ENCODE measurements around the gene PPP2CA.
"Not testable (repeated sequence)": the region's sequence is repeated elsewhere in the genome, so short reads cannot be mapped to it uniquely, and the experiment has no call there.

Gene PPP2CA

DNA sequence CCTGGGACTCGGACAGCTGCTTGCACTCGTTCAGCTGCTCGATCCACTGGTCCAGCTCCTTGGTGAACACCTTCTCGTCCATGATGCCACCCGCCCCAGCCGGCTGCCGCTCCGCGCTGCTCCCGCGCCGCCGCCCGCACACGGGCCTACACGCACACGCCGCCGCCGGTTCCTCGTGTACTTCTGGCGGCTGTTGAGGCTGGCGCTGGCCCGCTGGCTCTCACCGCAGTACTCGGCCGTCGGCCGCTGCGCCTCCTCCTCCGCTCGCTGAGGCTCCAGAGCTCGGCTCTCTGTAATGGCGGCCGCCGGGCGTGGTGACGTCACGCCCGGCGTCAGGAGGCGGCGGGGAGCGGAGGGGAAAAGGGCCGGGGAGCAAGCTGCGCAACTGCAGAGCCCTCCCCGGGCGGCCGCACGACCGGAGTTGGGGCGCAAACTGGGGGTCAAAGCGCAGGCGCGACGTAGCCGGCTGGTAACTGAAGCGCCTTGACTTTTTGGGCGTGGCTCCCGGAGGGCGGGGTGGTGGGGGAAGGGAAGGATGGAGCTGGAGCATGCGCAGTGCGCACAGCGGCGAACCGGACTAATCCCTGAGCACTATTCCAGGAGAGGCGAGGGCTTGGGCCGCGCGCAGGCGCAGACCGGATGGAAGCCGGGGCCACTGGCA is at the start of gene PPP2CA:
Gene PPP2CA (minus strand): TSS at position 294 of the 661 bp plus-strand sequence. CDS start 212 bp downstream, at position 82.
- FAIRE-seq (no peak), DNase-seq (ENCODE audit: low spot score) (peak; percentile 93)

DNA sequence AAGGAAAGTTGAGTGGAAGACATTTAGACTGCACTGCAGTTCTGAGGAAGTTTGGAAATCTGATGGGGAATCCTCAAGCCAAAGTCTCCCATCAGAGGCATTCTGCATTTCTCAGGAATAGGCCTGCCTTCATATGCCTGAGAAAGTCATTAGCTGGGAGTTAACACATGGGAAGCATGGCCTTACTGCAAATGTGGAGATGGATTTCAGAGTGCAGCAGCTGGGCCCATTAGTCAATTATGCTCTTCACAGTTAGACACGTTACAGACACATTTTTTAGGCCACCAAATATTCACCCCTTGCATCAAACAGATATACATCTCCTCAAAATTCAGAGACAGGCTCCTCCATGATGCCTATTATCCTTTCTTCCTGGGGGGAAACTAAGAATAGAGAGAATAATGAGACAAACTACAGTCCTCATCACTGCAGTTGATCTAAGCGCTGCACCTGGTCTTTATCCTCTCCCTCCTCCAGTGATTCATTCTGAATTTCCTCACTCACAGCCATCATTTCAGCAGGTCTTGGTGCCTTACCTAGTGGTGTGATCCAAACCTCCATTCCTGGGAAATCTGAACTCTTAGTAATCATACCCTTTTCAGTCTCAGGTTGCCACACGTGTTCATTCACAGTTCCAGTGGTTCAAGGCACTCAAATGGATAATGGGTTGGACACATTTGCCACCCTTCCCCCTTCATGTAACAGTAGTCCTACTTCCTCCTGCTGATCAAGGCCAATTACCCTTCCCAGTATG is 47.9 kb upstream of the PPP2CA start:
- FAIRE-seq (no peak), DNase-seq (ENCODE audit: low spot score) (no peak)

DNA sequence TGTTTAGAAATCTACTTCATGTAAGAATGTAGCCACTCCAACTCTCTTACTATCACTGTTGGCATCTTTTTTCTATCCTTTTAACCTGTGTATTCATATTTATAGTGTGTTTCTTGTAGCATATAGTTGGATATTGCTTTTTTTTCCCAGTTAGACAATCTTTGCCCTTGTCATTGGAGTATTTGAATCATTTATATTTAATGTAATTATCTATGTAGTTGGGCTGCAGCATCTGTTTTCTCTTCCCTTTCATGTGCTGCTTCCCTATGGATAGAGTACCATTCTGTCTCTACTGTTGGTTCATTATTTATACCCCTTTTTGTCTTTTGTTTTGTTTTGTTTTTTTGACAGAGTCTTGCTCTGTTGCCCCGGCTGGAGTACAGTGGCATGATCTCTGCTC is 45.2 kb upstream of the PPP2CA start:
- no peak for DNase-seq (ENCODE audit: low spot score)
- no peak for FAIRE-seq

DNA sequence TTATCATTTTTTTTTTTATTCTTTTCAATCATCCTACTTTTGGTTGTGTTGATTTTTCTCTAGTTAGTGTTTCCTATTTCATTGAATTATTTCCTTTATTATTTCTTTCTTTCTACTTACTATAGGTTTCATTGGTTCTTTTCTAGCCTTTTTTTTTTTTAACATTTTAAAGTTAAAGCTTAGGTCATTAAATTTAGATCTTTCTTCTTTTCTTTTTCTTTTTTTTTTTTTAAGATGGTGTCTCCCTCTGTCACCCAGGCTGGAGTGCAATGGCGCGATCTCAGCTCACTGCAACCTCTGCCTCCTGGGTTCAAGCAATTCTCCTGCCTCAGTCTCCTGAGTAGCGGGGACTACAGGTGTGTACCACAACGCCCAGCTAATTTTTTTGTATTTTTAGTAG is 43.0 kb upstream of the PPP2CA start:
- no peak for DNase-seq (ENCODE audit: low spot score)
- no peak for FAIRE-seq

DNA sequence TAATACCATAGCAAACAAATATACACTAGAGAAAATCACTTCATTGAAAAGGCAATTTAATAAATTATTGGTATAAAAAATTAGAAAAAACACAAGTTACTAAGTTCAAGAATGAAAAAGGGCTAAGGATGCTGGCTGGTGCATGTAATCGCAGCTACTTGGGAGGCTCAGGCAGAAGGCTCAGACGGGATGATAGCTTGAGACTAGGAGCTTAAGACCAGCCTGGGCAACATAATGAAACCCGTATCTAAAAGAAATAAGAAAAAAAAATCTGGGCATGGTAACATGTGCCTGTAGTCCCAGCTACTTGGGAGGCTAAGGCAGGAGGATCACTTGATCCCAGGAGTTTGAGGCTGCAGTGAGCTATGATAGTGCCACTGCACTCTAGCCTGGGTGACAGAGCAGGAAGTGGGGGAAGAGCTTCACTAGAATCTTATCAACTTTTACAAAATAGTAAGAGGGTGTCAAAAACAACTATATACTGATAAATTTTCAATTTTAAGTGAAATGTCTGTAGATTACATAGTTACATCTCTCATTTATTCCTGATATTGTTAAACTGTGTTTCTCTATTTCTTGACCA is 42.2 kb upstream of the PPP2CA start:
- FAIRE-seq: no peak
- no peak for DNase-seq (ENCODE audit: low spot score)

DNA sequence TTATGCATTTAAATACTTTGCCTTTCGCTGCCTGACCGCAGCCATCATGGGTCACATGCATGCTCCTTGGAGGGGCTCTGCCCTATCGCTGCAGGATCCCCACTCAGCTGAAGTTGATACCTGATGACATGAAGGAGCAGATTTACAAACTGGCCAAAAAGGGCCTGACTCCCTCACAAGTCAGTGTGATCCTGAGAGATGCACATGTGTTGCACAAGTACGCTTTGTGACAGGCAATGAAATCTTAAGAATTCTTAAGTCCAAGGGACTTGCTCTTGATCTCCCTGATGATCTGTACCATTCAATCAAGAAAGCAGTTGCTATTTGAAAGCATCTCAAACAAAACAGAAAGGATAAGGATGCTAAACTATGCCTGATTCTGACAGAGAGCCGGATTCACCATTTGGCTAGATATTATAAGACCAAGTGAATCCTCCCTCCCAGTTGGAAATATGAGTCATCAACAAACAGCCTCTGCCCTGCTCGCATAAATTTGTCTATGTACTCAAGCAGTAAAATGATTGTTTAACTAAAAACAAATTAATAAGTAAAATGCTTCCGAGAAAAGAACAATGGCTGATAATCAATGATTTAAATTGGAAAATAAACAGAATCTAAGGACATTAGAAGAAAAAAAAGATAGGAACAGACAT is 41.6 kb upstream of the PPP2CA start:
- DNase-seq (ENCODE audit: low spot score): no peak
- no peak for FAIRE-seq

DNA sequence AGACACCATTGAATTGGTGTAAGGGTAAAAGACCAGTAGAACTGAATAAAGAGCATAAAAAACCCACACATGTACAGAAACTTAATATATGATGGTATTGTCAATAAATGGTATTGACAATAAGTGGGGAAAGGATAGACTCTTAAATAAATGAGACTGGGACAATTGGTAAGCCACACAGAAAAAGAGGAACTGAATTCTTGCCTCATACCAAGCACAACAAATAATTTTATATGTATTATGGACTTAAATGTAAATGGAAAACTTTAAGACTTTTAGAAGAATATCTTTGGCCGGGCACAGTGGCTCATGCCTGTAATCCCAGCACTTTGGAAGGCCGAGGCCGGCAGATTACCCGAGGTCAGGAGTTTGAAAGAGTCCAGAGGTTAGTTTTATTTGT is 37.9 kb upstream of the PPP2CA start:
- DNase-seq (ENCODE audit: low spot score) (no peak), FAIRE-seq (no peak)

DNA sequence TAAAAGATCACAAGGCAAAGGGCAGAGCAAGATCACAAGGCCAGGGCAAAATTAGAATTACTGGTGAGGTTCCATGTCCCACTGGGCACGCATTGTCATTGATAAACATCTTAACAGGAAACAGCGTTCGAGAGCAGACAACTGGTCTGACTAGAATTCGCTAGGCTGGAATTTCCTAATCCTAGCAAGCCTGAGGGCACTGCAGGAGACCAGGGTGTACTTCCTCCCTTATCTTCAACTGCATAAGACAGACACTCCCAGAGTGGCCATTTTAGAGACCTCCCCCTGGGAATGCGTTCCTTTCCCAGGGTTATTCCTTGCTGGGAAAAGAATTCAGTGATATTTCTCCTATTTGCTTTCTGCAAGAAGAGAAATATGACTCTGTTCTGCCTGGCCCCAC is 36.8 kb upstream of the PPP2CA start:
- DNase-seq (ENCODE audit: low spot score); FAIRE-seq: not testable (repeated sequence)

DNA sequence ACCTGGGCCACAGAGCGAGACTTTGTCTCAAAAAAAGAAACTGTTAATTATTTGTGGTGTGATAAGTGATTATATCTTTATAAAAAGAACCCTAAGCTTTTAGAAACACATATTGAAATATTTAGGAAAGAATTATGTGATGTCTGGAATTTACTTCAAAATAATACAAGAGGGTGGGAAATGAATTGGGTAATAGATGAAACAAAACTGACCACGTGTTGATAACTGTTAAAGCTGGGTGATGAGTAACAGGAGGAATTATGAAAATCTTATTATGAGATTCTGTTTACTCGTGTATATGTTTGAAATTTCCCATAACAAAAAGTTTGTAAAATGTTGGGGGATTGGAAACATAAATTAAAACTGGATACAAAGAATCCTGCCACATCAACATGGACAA is 33.0 kb upstream of the PPP2CA start:
- DNase-seq (ENCODE audit: low spot score) (no peak), FAIRE-seq (no peak)

DNA sequence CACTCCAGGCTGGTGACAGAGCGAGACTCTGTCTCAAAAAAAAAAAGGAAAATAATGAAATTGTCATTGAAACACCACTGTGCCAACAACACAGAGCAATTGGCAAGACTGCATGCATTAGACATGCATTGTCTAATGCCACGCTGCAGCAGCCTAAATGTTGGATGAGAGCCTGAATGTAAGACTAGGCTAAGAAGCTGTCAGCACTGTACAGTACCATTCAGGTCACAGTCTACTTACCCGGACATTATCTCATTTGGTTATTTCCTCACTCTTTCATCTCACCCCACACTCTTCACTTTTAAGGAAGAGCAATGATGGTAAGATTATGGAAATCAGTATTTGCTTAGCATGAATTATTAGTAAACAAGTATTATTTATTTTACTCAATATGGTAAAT is 31.3 kb upstream of the PPP2CA start:
- FAIRE-seq (no peak), DNase-seq (ENCODE audit: low spot score) (no peak)

DNA sequence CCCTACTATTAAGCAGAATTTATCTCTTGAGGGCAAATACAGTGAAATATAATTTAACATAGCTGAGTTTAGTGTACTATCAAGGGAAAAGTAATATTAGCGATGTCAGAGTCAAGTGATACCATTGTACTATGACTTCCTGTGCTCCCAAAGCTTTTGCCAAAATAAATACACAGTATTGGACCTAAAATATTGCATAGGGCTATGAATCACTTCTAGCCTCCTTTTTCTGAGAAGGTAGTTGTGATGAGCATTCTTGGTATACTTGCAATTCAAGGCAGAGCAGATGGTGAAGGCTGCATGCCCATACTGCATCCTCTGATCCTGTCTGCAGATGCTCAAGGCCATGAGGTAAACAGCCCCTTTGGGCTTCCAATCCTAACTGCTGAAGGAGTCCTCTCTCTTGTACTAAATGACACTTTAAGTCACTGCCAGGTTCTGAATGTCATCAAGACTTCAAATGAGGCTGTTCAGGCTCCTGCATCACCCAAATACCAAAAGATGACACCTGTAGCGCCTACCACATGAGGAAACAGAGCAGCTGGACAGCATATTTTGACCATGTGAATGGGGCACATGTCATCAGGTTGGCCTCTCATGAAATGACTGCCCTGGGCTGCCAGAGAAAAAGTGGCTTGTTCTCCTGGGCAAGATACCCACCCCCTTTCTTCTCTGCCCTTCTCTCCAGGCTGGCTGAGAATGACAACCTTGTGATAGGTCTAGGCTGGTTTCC is 29.7 kb upstream of the PPP2CA start:
- DNase-seq (ENCODE audit: low spot score): no peak

DNA sequence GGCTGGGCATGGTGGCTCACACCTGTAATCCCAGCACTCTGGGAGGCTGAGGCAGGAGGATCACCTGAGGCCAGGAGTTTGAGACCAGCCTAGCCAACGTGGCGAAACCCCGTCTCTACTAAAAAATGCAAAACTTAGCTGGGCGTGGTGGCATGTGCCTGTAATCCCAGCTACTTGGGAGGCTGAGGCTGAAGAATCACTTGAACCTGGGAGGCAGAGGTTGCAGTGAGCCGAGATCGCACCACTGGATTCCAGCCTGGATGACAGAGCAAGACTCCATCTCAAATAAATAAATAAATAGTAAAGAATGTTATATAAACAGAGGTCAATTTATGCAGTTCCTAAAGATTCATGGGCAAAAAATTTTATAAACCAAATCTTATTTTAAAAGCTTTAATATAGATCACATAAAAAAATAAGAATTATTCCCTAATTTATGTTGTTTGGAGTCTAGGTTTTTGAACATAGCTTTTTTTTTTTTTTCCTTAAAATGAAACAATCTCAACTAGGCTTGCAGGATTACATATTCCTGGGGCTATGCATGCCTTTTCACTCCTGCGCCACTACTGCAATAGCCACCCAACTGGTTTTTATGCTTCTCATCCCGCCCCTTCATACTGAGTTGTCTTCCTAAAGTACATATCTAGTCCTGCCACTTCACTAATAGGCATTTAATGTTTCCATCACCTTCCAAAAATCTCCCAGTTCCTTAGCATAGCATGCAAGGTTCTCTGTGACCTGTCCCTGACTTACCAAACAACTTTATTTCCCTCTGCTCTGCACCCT is 27.7 kb upstream of the PPP2CA start:
- FAIRE-seq; DNase-seq (ENCODE audit: low spot score): not testable (repeated sequence)

More for the DNA sequence above, 29.7 kb upstream of the PPP2CA start:
- FAIRE-seq: no peak

DNA sequence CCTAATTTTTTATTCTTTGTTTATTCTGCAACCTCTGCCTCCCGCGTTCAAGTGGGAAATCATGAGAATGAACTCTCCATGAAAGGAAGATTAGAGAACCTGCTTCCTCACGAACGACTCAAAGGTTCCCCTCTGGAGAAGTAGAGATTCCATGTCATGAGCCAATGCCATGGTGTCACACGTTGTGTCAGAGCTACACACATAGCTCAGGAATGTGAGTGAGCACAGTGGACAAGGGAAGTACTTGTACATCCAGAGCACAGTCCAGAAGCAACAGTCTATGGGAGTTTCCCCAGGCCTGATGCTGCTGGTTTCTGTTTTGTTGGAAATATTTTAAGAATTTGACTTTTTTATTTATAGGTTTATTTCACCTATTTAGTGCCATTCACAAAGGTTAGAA is 26.8 kb upstream of the PPP2CA start:
- DNase-seq (ENCODE audit: low spot score): peak; percentile 58
- FAIRE-seq: no peak

DNA sequence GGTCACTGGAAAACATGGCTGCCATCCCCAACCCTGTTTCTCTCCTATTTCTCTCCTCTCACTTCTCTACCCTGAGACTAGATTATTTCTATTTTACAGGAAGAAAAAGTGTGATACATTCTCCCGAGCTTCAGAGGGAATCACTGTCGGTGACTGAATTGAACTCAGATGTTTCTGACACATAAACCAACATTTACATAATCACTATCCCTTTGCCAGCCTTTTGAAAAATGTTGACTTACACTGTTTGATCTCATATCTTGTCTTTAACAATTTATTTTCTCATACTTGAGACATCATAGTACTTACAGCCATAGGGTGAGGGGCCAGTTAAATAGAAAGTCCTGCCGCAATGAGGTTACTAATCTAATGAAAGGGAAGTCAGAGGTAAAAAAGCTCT is 25.1 kb upstream of the PPP2CA start:
- DNase-seq (ENCODE audit: low spot score) (no peak), FAIRE-seq (no peak)

DNA sequence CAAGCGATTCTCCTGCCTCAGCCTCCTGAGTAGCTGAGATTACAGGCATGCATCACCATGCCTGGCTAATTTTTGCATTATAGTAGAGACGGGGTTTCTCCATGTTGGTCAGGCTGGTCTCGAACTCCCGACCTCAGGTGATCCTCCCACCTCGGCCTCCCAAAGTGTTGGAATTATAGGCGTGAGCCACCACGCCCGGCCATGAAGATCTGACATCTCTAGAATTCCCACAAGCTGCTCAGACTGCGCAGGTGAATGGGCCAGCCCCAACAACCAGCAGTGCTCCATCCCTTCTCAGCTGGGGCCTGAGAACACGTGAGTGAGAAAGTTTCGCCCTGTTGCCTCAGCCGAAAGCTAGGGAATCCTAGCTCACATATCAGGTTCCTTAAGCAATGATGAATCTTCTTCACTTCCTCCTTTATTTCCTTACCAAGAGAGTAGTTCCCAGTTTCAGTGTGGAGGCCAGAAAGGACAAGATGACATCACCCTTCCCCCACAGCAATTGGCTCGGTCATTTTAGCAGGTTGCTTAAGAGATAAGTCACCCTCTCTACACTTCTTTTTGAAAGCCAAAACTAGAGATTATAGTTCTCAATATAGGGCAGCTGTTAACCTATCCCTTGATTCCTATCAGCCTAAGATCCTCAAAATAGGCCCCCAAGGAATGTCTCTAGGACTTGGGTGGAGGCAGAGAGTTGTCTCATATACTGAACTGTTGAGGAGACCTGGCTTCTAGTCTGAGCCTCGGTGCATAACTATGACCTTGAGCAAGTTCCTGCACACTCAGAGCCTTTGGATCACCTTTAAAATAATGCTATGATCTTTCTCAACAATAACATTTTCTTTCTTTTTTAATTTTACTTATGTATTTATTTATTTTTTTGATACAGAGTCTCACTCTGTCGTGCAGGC is 23.9 kb upstream of the PPP2CA start:
- DNase-seq (ENCODE audit: low spot score) (no peak), FAIRE-seq (no peak)

DNA sequence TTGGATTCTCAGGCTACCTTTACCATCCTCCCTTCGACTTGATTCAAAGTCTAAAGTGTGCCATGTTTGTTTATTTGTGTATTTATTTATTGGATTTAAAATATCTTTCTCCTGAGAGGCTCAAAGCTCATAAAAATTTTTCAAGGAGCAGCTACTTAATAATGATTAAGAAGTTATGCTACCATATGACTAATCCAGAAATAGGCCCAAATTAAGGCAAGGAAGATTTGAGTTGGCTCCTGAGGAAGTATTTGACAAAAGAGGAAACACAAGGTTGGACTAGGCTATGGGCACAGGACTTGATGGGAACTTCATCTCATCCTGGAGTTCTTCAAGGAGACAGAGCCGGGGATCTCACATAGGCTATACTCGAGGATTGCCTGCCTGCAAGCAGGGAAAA is 22.4 kb upstream of the PPP2CA start:
- DNase-seq (ENCODE audit: low spot score): no peak
- no peak for FAIRE-seq

DNA sequence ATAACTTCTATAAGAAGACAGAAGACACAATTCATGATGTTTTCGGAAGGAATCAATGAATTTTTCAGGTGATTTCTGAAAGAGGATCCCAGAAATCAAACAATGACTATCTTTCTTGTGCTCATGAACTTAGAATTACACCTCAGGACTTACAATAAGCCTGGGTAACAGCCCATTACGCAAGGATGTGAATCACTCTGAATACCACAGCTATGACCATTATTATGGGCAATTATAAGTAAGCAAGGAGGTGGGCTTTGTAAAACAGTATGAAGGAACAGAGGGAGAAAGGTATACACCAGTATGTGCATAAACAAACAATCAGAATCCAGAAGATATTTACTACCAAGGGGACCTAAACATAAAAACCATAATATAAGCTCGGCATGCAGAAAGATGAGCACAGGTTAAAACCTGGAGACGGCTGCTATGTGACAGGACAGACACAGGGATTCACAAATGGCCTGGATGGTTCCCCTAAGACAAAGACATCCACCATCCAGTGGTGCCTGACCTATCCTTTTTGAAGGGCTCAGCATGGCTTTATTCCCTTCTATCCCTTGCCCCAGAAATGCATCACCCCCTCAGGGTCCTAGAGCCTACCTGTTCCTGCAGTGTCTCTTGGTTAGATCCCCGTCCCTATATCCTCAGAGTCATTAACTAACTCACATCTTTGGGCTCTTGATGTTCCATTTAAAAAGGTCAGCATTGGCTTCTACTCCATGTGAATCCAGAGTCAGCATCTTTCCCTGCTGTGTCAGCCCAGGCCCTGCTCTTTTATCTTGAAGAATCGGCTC is 21.8 kb upstream of the PPP2CA start:
- DNase-seq (ENCODE audit: low spot score) (no peak), FAIRE-seq (no peak)

DNA sequence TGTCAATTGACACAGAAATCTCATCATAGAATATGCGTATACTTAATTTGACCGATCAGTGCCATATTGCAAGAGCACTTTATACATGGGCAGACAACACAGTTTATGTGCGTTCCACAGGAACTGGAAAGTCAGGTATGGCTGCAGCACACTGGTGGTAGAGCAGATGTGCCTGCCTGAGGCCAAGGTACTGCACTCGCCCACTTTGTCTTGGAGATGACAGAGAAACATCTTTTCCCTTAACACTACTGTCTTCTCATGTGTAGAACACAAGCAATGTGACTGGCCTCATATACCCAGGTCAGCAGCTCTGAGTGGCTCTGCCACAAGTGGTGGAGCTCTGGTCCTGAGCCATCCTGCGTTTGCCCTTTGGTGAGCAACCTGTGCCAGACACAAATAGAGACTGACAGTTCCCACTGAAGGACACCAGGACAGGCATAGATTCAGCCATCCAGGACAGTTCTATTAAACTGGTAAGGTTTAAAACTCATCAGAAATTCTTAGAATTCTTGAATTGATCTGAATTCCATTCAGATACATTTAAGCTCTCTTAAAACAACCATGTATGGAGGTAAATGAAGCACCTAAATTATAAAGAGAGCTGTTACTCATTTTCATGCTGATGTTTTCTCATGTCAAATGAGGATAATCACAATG is 21.0 kb upstream of the PPP2CA start:
- FAIRE-seq: no peak
- no peak for DNase-seq (ENCODE audit: low spot score)

All from urothelium cell line (cell line).